Karpas-422 (cell line): ENCODE results near the gene KIAA1143. TPM values are rescaled to one million over a fixed set of nuclear protein-coding genes. Genes with fewer than 3 reads are reported as not detected.

Experiments
- DNase-seq: peaks from one replicate; pipeline ENCODE4 v3.0.0-alpha.2; 2015
- H2AFZ ChIP-seq: fragments of 200-600 bp; sonication (generic); 2 replicates; pipeline ENCODE4 v1.6.1; 2014; ENCODE audit warnings: antibody characterized with exemption, low read length, mixed read lengths
- H3K27ac ChIP-seq: fragments of 200-600 bp; sonication (generic); 2 replicates; pipeline ENCODE4 v1.5.1; 2014; ENCODE audit warnings: mild to moderate bottlenecking, low read length, moderate library complexity
- H3K27me3 ChIP-seq: fragments of 200-600 bp; sonication (generic); 2 replicates; pipeline ENCODE4 v1.6.1; 2014; ENCODE audit warnings: low read length, mixed read lengths
- H3K36me3 ChIP-seq: fragments of 200-600 bp; sonication (generic); 2 replicates; pipeline ENCODE4 v1.6.1; 2014; ENCODE audit warnings: low read length, mixed read lengths; ENCODE audit not compliant: insufficient read depth
- H3K4me1 ChIP-seq: fragments of 200-600 bp; sonication (generic); 2 replicates; pipeline ENCODE4 v1.6.1; 2014; ENCODE audit warnings: mild to moderate bottlenecking, low read length, mixed read lengths
- H3K4me2 ChIP-seq: fragments of 200-600 bp; sonication (generic); 2 replicates; pipeline ENCODE4 v1.6.1; 2014; ENCODE audit warnings: low read length, low read depth, mild to moderate bottlenecking; ENCODE audit not compliant: poor library complexity, severe bottlenecking
- H3K4me3 ChIP-seq: fragments of 200-600 bp; sonication (generic); 2 replicates; pipeline ENCODE4 v1.5.1; 2014; ENCODE audit warnings: mild to moderate bottlenecking, antibody characterized with exemption, low read length, mixed read lengths
- H3K79me2 ChIP-seq: fragments of 200-600 bp; sonication (generic); 2 replicates; pipeline ENCODE4 v1.6.1; 2014; ENCODE audit warnings: mild to moderate bottlenecking, low read length, mixed read lengths
- H3K9ac ChIP-seq: fragments of 200-600 bp; sonication (generic); 2 replicates; pipeline ENCODE4 v1.6.0; 2014; ENCODE audit warnings: low read length
- H3K9me2 ChIP-seq: fragments of 200-600 bp; sonication (generic), shearing (Covaris generic); replicated peaks from 2 replicates; pipeline ENCODE4 v1.6.0; 2014; ENCODE audit warnings: mild to moderate bottlenecking, low read length, moderate library complexity; ENCODE audit not compliant: insufficient read depth
- H3K9me3 ChIP-seq: fragments of 300-700, 200-600 bp; sonication (generic); 2 replicates; pipeline ENCODE4 v1.6.1; 2014; ENCODE audit warnings: low read length, mixed read lengths
- H4K20me1 ChIP-seq: fragments of 200-600 bp; sonication (generic); 2 replicates; pipeline ENCODE4 v1.6.1; 2014; ENCODE audit warnings: mild to moderate bottlenecking, antibody characterized with exemption, low read length, low read depth; ENCODE audit not compliant: insufficient read depth
- total RNA-seq: library from RNA; depleted of rRNA; stranded (reverse); fragments of >200 nt; shearing (Covaris generic); gene quantifications from 2 replicates; pipeline ENCODE4 v1.2.3, GENCODE V29; 2014; ENCODE audit warnings: low replicate concordance; rRNA removed

The KIAA1143 gene
- total RNA-seq, 1 experiment from 2014 or later = 28.8 TPM

DNA sequence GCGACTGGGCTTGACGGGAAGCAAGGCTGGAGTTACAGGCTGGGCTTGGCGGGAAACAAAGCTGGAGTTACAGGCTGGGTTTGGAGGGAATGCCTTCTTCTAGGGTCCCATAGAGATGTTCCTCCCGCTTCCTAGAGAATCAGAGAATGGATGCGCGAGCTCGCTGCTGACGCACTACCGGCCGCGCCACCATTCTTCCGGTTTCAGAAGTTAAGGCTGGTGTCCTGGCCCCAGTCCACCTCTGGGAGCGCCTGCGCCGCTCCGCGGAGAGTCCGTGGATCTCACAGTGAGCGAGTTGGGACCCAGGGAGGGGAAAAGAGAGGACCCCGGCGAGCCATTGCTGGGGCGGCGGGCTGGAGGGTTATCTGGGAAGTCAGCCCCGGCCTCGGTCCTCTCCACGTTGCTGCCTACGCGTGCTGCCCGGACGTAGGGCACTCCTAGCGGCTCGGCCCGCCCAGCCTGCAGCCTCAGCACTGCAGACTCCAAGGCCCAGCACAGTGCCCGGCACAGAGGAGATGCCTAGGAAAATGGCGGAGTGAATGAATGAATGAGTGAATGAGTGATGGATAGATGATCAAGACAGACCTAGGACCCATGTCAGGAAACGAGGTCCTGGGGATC lies 48.9 kb downstream of the KIAA1143 start, which contains the start of gene ZNF502:
Gene ZNF502, plus strand, starts transcription at position 206 of the 621 bp plus-strand sequence. CDS start 7,602 bp downstream, outside the sequence.
- Histone ChIP-seq H3K27me3 (no peaks in the 10 kb centered on the region), H3K9ac (no peak within 1 kb of the TSS)

More for the DNA sequence above, 48.9 kb downstream of the KIAA1143 start, which contains the start of gene ZNF502:
- Histone ChIP-seq H3K4me1 (no peaks in the 10 kb centered on the region), H3K9me2 (no peaks in the 10 kb centered on the region), H4K20me1 (no peaks in the 10 kb centered on the region), H3K36me3 (no peaks in the 10 kb centered on the region), H3K27ac (no peak within 1 kb of the TSS), H2AFZ (no peak within 1 kb of the TSS), H3K4me3 (no peak within 1 kb of the TSS), H3K4me2 (no peak within 1 kb of the TSS), H3K9me3 (peaks cover 16% of the 10 kb centered on the region; the same call in 1 of the 2 replicates), H3K79me2 (no peaks in the 10 kb centered on the region)
- DNase-seq = no peak

Other genes with a start within 250 kb of the KIAA1143 start
- 7.3 and 13.7 TPM in 2 replicates for gene ZKSCAN7, start 206.4 kb downstream of the KIAA1143 start, total RNA-seq
- 5.4 and 11.1 TPM in 2 replicates for gene ZNF660, start 176.7 kb downstream of the KIAA1143 start, total RNA-seq
- 11.7 and 12.5 TPM in 2 replicates for gene ZNF197, start 136.6 kb downstream of the KIAA1143 start, total RNA-seq
- gene ZNF35, start 112.9 kb downstream of the KIAA1143 start, total RNA-seq = 7.0 and 7.2 TPM in 2 replicates
- not detected in 2 replicates for gene ZNF502, start 49.0 kb downstream of the KIAA1143 start, total RNA-seq
- 2.3 and 8.8 TPM in 2 replicates for gene ZNF501, start 32.0 kb downstream of the KIAA1143 start, total RNA-seq
- gene KIF15, start 175 bp upstream of the KIAA1143 start, total RNA-seq = 15.2 and 27.1 TPM in 2 replicates
- gene TMEM42, start 100.3 kb upstream of the KIAA1143 start, total RNA-seq = 19.2 and 42.1 TPM in 2 replicates
- gene TGM4, start 113.0 kb upstream of the KIAA1143 start, total RNA-seq = not detected in 2 replicates
- 70.9 and 93.4 TPM in 2 replicates for gene ZDHHC3, start 214.6 kb upstream of the KIAA1143 start, total RNA-seq
- gene EXOSC7, start 214.6 kb upstream of the KIAA1143 start, total RNA-seq = 67.1 and 78.6 TPM in 2 replicates